Lung (tissue), 12 donors: Measurements from ENCODE around the gene NMT2. TPM values are rescaled to one million over a fixed set of nuclear protein-coding genes. Genes with fewer than 3 reads are reported as not detected.

ENCODE experiments used
- ATAC-seq: fragments of 200-7000 bp; cut with Tn5 transposase; one replicate; pipeline ENCODE4 v1.9.1; 2020; ENCODE audit warnings: moderate number of reproducible peaks; ENCODE audit not compliant: insufficient read depth, low FRiP score
- DNase-seq, 3 donors: peaks; one replicate each; pipeline ENCODE4 v3.0.0-alpha.2; 2013 to 2017
- H3K27ac ChIP-seq, 2 donors: one replicate each; pipeline ENCODE4 v1.5.1; 2013; ENCODE audit warnings: mild to moderate bottlenecking in 2 of 2, moderate library complexity in 2 of 2, control low read depth in 1 of 2, inconsistent platforms in 1 of 2, low read depth in 1 of 2, low read length in 1 of 2
- H3K27me3 ChIP-seq, 3 donors: one replicate each; pipeline ENCODE4 v1.5.1; 2013; ENCODE audit warnings: low read length in 2 of 3; ENCODE audit not compliant: control insufficient read depth in 3 of 3, insufficient read depth in 3 of 3
- H3K36me3 ChIP-seq, 4 donors: one replicate each; pipeline ENCODE4 v1.5.1; 2013; ENCODE audit warnings: low read length in 4 of 4, mild to moderate bottlenecking in 1 of 4, moderate library complexity in 1 of 4; ENCODE audit not compliant: control insufficient read depth in 4 of 4, insufficient read depth in 4 of 4
- H3K4me1 ChIP-seq, 5 donors: one replicate each; pipeline ENCODE4 v1.5.1; 2013; ENCODE audit warnings: low read length in 5 of 5, mild to moderate bottlenecking in 2 of 5, moderate library complexity in 1 of 5; ENCODE audit not compliant: control insufficient read depth in 5 of 5, insufficient read depth in 5 of 5
- H3K4me3 ChIP-seq: one replicate; pipeline ENCODE4 v1.5.1; 2013; ENCODE audit warnings: mild to moderate bottlenecking, control low read depth, moderate library complexity
- H3K9ac ChIP-seq, 2 donors: one replicate each; pipeline ENCODE4 v1.5.1; 2013; ENCODE audit warnings: low read length in 2 of 2, control low read depth in 1 of 2; ENCODE audit not compliant: insufficient read depth in 1 of 2
- H3K9me3 ChIP-seq, 4 donors: one replicate each; pipeline ENCODE4 v1.5.1; 2013; ENCODE audit warnings: low read length in 3 of 4, mild to moderate bottlenecking in 1 of 4, moderate library complexity in 1 of 4; ENCODE audit not compliant: control insufficient read depth in 4 of 4, insufficient read depth in 3 of 4
- WGBS, 2 donors: extraction: QIAGEN DNeasy Blood & Tissue Kit; methylation state at CpG; one replicate each; pipeline ENCODE4 v1.1.7; 2013; 5-methylcytosine and 5-hydroxymethylcytosine counted together
- polyA plus RNA-seq, 2 donors: library from polyadenylated mRNA; stranded (reverse); fragments of 200-250 nt; gene quantifications; one replicate each; pipeline ENCODE4 v1.2.1, GENCODE V29; 2013
- total RNA-seq, 2 donors: library from RNA; depleted of rRNA in 1 of 2; stranded (reverse); fragments of >200 nt in 1 of 2; gene quantifications; one replicate each; pipeline ENCODE4 v1.2.1, GENCODE V29; 2014 to 2021
- TF ChIP-seq, protein P1 (sequence below): IDR thresholded peaks from 2 replicates; pipeline ENCODE4 v1.5.1; 2012; ENCODE audit warnings: mild to moderate bottlenecking; ENCODE audit errors: control extremely low read depth, extremely low read depth
- donor health status: control.
- donor health status: control.
- donor health status: Bipolar disorder and iron deficiency.
- donor health status: healthy.
- donor health status: DM: yes; HTN: yes; CAD: no.

NMT2 gene
- total and polyA plus RNA-seq, 4 donors, result 3.5 to 20.0 (median 6.4) TPM

DNA sequence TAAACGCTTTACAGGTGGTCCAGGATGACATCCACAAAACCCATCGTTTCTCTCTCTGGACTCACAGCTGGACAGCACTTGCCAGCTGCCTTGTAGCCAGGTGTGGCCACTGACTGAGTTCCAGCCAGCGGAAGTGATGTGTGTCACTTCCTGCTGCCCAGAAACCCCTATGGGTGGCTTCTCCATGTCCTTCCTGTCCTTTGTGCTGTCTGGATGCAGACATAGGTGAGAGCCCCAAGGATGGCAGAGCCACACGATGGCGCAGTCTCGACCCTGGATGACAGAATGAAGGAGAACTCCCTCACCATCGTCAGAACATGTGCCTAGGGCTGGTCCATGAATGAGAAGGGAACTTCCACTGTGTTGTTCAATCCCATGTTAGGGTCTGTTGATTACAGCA is 22.1 kb downstream of the NMT2 start:
- DNase-seq, result no peak
- Histone ChIP-seq H3K4me1 (peaks cover 0 to 3% (median 0%) of the 10 kb centered on the region in 5 donors), H3K9me3 (no peaks in the 10 kb centered on the region), H3K9ac (no peak overlapping the region), H3K4me3 (no peak overlapping the region), H3K27ac (no peak overlapping the region), H3K27me3 (no peaks in the 10 kb centered on the region), H3K36me3 (no peaks in the 10 kb centered on the region)
- ATAC-seq, result no peak
- WGBS, 2 donors, result 82 to 84% methylated on average over 7 of the region's 7 CpGs
- TF ChIP-seq, protein P1, sequence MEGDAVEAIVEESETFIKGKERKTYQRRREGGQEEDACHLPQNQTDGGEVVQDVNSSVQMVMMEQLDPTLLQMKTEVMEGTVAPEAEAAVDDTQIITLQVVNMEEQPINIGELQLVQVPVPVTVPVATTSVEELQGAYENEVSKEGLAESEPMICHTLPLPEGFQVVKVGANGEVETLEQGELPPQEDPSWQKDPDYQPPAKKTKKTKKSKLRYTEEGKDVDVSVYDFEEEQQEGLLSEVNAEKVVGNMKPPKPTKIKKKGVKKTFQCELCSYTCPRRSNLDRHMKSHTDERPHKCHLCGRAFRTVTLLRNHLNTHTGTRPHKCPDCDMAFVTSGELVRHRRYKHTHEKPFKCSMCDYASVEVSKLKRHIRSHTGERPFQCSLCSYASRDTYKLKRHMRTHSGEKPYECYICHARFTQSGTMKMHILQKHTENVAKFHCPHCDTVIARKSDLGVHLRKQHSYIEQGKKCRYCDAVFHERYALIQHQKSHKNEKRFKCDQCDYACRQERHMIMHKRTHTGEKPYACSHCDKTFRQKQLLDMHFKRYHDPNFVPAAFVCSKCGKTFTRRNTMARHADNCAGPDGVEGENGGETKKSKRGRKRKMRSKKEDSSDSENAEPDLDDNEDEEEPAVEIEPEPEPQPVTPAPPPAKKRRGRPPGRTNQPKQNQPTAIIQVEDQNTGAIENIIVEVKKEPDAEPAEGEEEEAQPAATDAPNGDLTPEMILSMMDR, result no peak

DNA sequence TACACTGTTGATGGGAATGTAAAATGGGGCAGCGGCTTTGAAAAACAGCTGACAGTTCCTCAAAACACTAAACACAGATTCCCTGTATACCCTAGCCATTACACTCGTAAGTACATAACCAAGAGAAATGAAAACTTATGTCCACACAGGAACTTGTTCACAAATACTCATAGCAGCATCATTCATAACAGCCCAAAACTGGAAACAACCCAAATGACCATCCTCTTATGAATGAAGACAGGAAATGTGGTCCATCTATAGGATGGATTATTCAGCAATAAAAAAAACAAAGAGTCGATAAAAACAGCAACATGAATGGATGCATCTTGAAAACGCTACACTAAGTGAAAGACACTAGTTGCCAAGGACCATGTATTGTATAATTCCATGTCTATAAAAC is 23.7 kb downstream of the NMT2 start:
- TF ChIP-seq, protein P1, result no peak
- no peak for DNase-seq
- no peaks in the 10 kb centered on the region for H3K27me3 ChIP-seq
- 76 to 82% methylated on average over 4 of the region's 4 CpGs for WGBS, 2 donors
- no peak overlapping the region for H3K9ac ChIP-seq
- peaks cover 0 to 3% (median 0%) of the 10 kb centered on the region in 5 donors for H3K4me1 ChIP-seq
- ATAC-seq, result no peak
- no peak overlapping the region for H3K27ac ChIP-seq
- H3K4me3 ChIP-seq, result no peak overlapping the region
- H3K9me3 ChIP-seq, result no peaks in the 10 kb centered on the region
- H3K36me3 ChIP-seq, result peaks cover 0 to 4% (median 1%) of the 10 kb centered on the region in 4 donors

DNA sequence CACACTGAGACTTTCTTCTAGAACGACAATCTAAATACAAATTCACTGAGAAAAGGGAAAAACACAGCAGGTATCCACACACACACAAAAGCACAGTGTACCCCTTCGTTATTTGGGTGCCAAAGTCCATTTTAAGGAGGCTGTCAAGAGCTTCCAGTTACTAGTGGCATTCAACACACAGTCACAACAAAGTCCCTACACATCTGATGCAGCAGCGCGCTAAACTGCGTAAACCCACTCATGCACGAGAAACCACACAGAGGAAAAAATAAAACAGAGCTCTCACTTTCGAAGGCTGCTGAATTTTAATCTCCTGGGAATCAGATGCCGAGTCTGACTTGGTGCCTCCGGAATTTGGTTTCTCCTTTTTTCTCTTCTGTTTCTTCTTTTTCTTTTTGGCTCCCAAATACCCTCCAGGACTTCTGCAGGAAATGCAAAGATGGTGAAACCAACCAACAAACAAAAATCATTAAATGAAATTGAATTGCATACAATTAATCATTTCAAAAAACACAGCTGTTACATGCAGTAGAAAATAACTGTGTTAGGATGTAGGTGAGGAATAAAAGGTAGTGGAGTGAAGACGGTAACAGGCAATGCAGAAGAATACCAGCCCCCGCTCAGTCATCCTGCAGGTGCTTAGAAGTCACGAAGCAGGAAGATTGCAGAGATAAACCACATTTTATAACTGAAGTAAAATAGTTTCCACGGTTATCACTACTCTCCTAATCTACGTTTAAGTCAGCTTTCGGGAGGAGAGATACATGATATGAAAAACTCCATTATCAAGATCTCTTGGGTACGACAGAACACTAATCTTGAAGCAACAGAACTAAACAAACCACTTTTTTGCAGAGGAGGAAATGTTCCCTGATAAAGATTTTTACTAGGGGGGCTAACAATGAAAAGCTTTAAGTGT is 27.1 kb downstream of the NMT2 start:
- 74 to 77% methylated on average over 16 of the region's 16 CpGs for WGBS, 2 donors
- Histone ChIP-seq H3K9ac (no peak overlapping the region), H3K4me3 (no peak overlapping the region), H3K27ac (no peak overlapping the region), H3K9me3 (no peaks in the 10 kb centered on the region), H3K4me1 (peaks cover 0 to 3% (median 0%) of the 10 kb centered on the region in 5 donors), H3K36me3 (peaks cover 0 to 7% (median 5%) of the 10 kb centered on the region in 4 donors), H3K27me3 (no peaks in the 10 kb centered on the region)
- TF ChIP-seq, protein P1, result no peak
- no peak for ATAC-seq
- no peak for DNase-seq
